ENCODE results near the gene AP4E1.
"Not testable (repeated sequence)": the region's sequence is repeated elsewhere in the genome, so short reads cannot be mapped to it uniquely, and the experiment has no call there.

Gene AP4E1

DNA sequence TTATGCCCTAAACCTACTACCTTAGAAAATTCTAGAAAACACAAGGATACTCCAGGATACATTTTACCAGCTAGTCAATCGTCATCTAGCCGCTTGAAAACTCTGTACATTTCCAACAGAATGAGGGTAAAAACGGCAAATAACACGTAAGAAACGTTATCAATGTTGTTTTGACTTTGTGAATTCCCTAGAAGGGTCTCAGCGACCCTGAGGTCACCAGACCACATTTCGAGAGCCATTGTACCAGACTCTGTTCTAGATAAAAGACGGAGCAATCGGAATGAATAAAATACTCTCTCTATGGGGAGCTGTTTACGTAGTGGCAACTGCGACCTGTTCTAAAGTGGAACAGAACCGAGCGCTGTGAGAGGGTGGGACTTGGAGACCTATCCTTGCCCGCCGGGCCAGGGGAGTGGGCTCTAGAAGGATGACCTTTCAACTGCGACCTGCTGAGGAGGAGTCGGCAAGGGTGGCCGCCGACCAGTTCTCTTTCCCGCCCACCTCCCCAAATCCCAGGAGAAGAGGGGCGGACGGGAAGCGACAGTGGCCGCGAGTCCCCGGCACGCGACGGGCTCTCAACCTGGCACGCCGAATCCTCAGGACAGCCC, 778 bp upstream of the AP4E1 start:
- CTCF ChIA-PET: interaction anchor here (0.8 to 1.7 kb wide), 8 partner anchors 12 to 235 kb away, joined by 3 to 23 read pairs (median 4); no protein-coding TSS in a partner anchor

DNA sequence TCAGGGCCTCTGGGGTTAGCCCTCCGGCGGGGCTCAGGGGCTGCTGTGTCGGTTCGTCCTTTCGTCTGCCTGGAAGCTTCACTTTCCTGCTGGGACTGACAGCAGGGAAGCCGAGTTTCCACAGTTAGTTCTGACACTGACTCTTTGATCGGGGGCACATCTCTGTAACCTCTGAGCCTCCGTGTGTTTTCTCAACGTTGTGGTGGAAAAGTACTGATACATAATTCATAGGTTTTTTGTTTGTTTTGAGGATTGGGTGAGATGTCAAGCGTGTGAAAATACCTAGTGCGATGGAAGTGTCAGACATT, 481 bp downstream of the AP4E1 start:
- POLR2A ChIA-PET: interaction anchor here (0.7 to 1.1 kb wide), 3 partner anchors 23 to 232 kb away, joined by 3 read pairs; no protein-coding TSS in a partner anchor
- no peak for TF ChIP-seq CTCF (IDR thresholded peaks at IDR 0.05; ENCODE audit: insufficient read depth, low read length, missing control alignments)
- DNase-seq (ENCODE audit: low read depth, low spot score): no peak
- CTCF ChIA-PET: interaction anchor here (0.5 to 3.4 kb wide), 18 partner anchors 9 to 761 kb away, joined by 3 to 32 read pairs (median 3); no protein-coding TSS in a partner anchor
- H3K4me3 ChIP-seq (ENCODE audit: low read depth, low read length): peak overlapping the region; percentile 89

More for the DNA sequence above, 778 bp upstream of the AP4E1 start:
- H3K4me3 ChIP-seq (ENCODE audit: low read depth, low read length): peak overlapping the region; percentile 89
- TF ChIP-seq CTCF (IDR thresholded peaks at IDR 0.05; ENCODE audit: insufficient read depth, low read length, missing control alignments): no peak
- DNase-seq (ENCODE audit: low read depth, low spot score): no peak
- POLR2A ChIA-PET: no interaction called here

DNA sequence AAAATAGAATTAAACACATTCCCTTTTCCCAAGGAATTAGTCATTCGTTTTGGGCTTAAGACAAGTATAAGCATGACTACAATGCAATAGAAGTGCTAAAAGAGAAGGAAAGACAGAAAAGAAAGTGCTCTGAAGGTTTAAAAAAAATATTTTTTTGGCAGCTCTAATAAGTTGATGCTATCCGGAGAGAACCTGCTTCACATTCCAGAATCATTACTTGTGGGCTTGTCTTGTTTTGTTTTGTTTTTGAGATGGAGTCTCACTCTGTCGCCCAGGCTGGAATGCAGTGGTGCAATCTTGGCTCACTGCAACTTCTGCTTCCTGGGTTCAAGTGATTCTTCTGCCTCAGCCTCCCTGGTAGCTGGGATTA, 1.9 kb downstream of the AP4E1 start:
- peak; percentile 87 for DNase-seq (ENCODE audit: low read depth, low spot score)
- peak overlapping the region; percentile 15 for H3K4me3 ChIP-seq (ENCODE audit: low read depth, low read length)
- ChIA-PET POLR2A (interaction anchor here (0.6 kb wide), 1 partner anchor 557 kb away, joined by 3 read pairs; no protein-coding TSS in a partner anchor), CTCF (interaction anchor here (1.0 to 3.4 kb wide), 3 partner anchors 24 to 279 kb away, joined by 3 to 32 read pairs (median 18); no protein-coding TSS in a partner anchor)

GRCh38 chr15:50911001-50911400, 2.5 kb downstream of the AP4E1 start:
- no peak for DNase-seq (ENCODE audit: low read depth, low spot score)
- ChIA-PET CTCF (interaction anchor here (2.5 to 3.4 kb wide), 2 partner anchors 25 to 235 kb away, joined by 18 to 32 read pairs; no protein-coding TSS in a partner anchor), POLR2A (no interaction called here)
- no peak overlapping the region for H3K4me3 ChIP-seq (ENCODE audit: low read depth, low read length)
- TF ChIP-seq CTCF (IDR thresholded peaks at IDR 0.05; ENCODE audit: insufficient read depth, low read length, missing control alignments): no peak

DNA sequence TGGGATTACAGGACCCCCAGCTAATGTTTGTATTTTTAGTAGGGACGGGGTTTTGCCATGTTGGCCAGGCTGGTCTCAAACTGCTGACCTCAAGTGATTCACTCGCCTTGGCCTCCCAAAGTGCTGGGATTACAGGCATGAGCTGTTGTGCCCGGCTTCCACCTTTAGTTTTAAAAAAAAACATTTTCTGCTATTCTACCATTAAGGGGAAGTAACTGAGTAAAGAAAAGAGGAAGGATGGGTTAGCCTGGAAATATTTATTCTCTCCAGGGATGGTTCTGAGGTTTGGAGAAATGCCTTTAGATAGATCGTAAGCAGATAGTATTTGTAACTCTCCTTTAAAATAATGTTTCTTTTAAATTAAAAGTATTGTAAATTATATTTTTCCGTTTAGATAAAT, 3.1 kb downstream of the AP4E1 start:
- DNase-seq (ENCODE audit: low read depth, low spot score): no peak
- ChIA-PET CTCF (interaction anchor here (3.4 kb wide), 1 partner anchor 236 kb away, joined by 32 read pairs; no protein-coding TSS in a partner anchor), POLR2A (no interaction called here)
- H3K4me3 ChIP-seq (ENCODE audit: low read depth, low read length): no peak overlapping the region
- TF ChIP-seq CTCF (IDR thresholded peaks at IDR 0.05; ENCODE audit: insufficient read depth, low read length, missing control alignments): no peak

DNA sequence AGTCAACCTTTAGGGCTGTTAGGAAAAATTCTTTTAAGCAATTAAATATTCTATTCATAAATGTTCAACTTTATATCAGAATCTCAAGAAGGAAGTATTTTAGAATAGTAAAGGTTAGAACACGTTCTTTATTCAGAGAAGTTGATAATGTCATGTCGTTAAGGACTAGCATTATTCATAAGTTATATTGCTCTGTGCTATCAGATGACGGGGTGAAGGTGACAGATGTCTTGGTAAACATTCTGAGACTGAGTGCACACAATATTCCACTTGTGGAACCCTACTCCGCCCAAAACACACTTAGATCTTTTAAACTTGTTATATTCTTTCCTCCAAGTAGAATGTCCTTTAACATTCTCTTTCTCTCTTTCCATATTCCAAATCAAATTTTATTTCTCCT, 7.9 kb downstream of the AP4E1 start:
- H3K4me3 ChIP-seq (ENCODE audit: low read depth, low read length): no peak overlapping the region
- no peak for TF ChIP-seq CTCF (IDR thresholded peaks at IDR 0.05; ENCODE audit: insufficient read depth, low read length, missing control alignments)
- no peak for DNase-seq (ENCODE audit: low read depth, low spot score)
- CTCF ChIA-PET: no interaction called here
- POLR2A ChIA-PET: no interaction called here

DNA sequence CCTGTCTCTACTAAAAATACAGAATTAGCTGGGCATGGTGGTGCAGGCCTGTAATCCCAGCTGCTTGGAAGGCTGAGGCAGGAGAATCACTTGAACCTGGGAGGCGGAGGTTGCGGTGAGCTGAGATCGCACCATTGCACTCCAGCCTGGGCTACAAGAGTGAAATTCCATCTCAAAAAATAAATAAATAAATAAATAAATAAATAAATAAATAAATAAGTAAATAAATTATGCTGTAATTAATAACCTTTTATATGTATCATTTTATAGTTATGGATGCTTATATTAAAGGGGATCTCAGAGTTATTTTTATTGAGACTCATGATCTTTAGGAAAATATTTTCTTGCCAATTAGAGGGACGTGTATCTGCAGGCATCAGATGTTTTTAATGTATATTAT, 10.9 kb downstream of the AP4E1 start:
- H3K4me3 ChIP-seq (ENCODE audit: low read depth, low read length); CTCF ChIA-PET; POLR2A ChIA-PET; DNase-seq (ENCODE audit: low read depth, low spot score): not testable (repeated sequence)
